HG02973 (cell line): Measurements from ENCODE around the gene KIAA1755.
"Not testable (repeated sequence)": the region's sequence is repeated elsewhere in the genome, so short reads cannot be mapped to it uniquely, and the experiment has no call there.

Experiments used
- ATAC-seq: cut with Tn5 transposase; IDR thresholded peaks from one replicate; pipeline ENCODE4 v1.9.1; 2021; ENCODE audit warnings: moderate library complexity; ENCODE audit not compliant: unreplicated experiment

The KIAA1755 gene

GRCh38 chr20:38291966-38292365, 31.4 kb upstream of the KIAA1755 start:
- no peak for ATAC-seq

GRCh38 chr20:38290829-38291814, 30.6 kb upstream of the KIAA1755 start:
- no peak for ATAC-seq

GRCh38 chr20:38286586-38287531, 26.3 kb upstream of the KIAA1755 start:
- ATAC-seq, result no peak

GRCh38 chr20:38284893-38285444, 24.4 kb upstream of the KIAA1755 start:
- ATAC-seq, result no peak

GRCh38 chr20:38284066-38284650, 23.6 kb upstream of the KIAA1755 start:
- ATAC-seq, result not testable (repeated sequence)

GRCh38 chr20:38283236-38283635, 22.7 kb upstream of the KIAA1755 start:
- no peak for ATAC-seq

- ATAC-seq, result not testable (repeated sequence)
Observed at GRCh38 chr20:38281176-38281915, 20.8 kb upstream of the KIAA1755 start.

- no peak for ATAC-seq
Observed at GRCh38 chr20:38278763-38279162, 18.2 kb upstream of the KIAA1755 start.

GRCh38 chr20:38278131-38278530, 17.6 kb upstream of the KIAA1755 start:
- ATAC-seq, result no peak

GRCh38 chr20:38277691-38278090, 17.2 kb upstream of the KIAA1755 start:
- no peak for ATAC-seq

- no peak for ATAC-seq
Observed at GRCh38 chr20:38277285-38277684, 16.8 kb upstream of the KIAA1755 start.

GRCh38 chr20:38275815-38276550, 15.4 kb upstream of the KIAA1755 start:
- ATAC-seq, result no peak

- no peak for ATAC-seq
Observed at GRCh38 chr20:38272961-38273360, 12.4 kb upstream of the KIAA1755 start.

GRCh38 chr20:38272398-38272797, 11.9 kb upstream of the KIAA1755 start:
- no peak for ATAC-seq

GRCh38 chr20:38271608-38272120, 11.1 kb upstream of the KIAA1755 start:
- ATAC-seq, result no peak

GRCh38 chr20:38270869-38271605, 10.5 kb upstream of the KIAA1755 start:
- no peak for ATAC-seq

- ATAC-seq, result no peak
Observed at GRCh38 chr20:38269715-38270114, 9.2 kb upstream of the KIAA1755 start.

- ATAC-seq, result no peak
Observed at GRCh38 chr20:38269040-38269439, 8.5 kb upstream of the KIAA1755 start.
